Endothelial cell of umbilical vein (primary cell): ENCODE results near the gene C20orf141.

Experiments
- EZH2 ChIP-seq: IDR thresholded peaks from 2 replicates; pipeline ENCODE4 v1.6.1; 2012; ENCODE audit warnings: borderline replicate concordance, low read depth, mild to moderate bottlenecking, moderate library complexity, low read length, inconsistent platforms; ENCODE audit not compliant: severe bottlenecking
- POLR2A ChIP-seq: IDR thresholded peaks from 2 replicates; pipeline ENCODE4 v1.6.1; 2012; ENCODE audit warnings: low read depth, mild to moderate bottlenecking, control low read depth, low read length
- POLR2AphosphoS5 ChIP-seq: IDR thresholded peaks from 2 replicates; pipeline ENCODE4 v1.6.1; 2012; ENCODE audit warnings: low read depth, mild to moderate bottlenecking, control low read depth, low read length, moderate library complexity; ENCODE audit not compliant: insufficient read depth
- TF ChIP-seq, protein P1 (sequence below), 2 donors: IDR thresholded peaks; 1 replicate in 1 of 2; 2 replicates in 1 of 2; pipeline ENCODE4 v1.5.1; 2011; ENCODE audit warnings: low read length in 2 of 2, mild to moderate bottlenecking in 2 of 2, moderate library complexity in 2 of 2, control low read depth in 1 of 2, inconsistent platforms in 1 of 2, low read depth in 1 of 2; ENCODE audit not compliant: insufficient read depth in 1 of 2; ENCODE audit errors: extremely low read depth in 1 of 2
- TF ChIP-seq, protein P2 (sequence below): IDR thresholded peaks from 2 replicates; pipeline ENCODE4 v1.6.1; 2011; ENCODE audit not compliant: insufficient read depth, insufficient read length

DNA sequence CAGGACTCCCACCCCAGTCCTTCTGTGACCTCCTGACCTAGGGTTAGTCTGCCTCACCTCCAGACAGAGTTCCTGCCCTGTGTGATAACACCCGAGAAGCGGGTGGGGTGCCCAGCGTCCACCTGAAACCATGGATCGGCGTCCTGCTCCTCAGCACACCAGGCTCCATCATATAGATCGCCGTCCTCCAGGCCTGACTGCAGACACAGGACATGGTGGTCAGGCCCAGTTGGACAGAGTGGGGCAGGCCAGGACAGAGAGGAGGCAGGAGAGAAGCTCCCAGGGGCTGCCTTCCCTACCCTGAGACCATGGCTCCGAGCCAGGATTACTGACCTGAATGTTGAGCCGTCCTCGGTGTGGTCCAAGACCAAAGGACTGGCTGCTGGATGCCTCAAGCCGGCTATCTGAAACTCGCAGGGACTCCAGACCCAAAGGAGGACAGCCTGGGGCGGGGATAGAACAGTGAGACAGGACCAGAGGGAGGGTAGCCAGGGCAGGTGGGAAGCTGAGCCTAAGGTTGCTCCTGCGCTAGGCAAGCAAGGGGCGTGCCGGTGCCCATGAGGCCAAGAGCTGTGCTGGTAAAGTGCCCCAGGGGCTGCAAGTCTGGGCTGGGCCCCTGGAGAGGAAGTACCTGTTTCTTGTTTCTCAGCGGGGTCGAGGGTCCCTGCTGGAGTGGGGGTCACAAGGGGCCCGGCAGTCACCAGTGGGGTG, 16.5 kb upstream of the C20orf141 start:
- TF ChIP-seq, protein P1, sequence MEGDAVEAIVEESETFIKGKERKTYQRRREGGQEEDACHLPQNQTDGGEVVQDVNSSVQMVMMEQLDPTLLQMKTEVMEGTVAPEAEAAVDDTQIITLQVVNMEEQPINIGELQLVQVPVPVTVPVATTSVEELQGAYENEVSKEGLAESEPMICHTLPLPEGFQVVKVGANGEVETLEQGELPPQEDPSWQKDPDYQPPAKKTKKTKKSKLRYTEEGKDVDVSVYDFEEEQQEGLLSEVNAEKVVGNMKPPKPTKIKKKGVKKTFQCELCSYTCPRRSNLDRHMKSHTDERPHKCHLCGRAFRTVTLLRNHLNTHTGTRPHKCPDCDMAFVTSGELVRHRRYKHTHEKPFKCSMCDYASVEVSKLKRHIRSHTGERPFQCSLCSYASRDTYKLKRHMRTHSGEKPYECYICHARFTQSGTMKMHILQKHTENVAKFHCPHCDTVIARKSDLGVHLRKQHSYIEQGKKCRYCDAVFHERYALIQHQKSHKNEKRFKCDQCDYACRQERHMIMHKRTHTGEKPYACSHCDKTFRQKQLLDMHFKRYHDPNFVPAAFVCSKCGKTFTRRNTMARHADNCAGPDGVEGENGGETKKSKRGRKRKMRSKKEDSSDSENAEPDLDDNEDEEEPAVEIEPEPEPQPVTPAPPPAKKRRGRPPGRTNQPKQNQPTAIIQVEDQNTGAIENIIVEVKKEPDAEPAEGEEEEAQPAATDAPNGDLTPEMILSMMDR (IDR thresholded peaks at IDR 0.05; ENCODE audit: extremely low read depth in 1 of 2, insufficient read depth in 1 of 2, low read depth in 1 of 2, low read length in 2 of 2), result no peak
- TF ChIP-seq POLR2A, result no peak
- TF ChIP-seq, protein P2, sequence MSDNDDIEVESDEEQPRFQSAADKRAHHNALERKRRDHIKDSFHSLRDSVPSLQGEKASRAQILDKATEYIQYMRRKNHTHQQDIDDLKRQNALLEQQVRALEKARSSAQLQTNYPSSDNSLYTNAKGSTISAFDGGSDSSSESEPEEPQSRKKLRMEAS, result no peak
- no peak for TF ChIP-seq POLR2AphosphoS5
- TF ChIP-seq EZH2, result no peak
